Muscle of arm (tissue), 14 donors: Measurements from ENCODE around the gene TAF11L3. TPM values are rescaled to one million over a fixed set of nuclear protein-coding genes. Genes with fewer than 3 reads are reported as not detected.
"Not testable (repeated sequence)": the region's sequence is repeated elsewhere in the genome, so short reads cannot be mapped to it uniquely, and the experiment has no call there.

Experiments used
- DNase-seq: peaks from one replicate; pipeline ENCODE4 v3.0.0-alpha.2; 2013
- long read RNA-seq, 11 donors: transcript quantifications; one replicate each; lab custom pipeline, GENCODE V29; 2026
- polyA plus RNA-seq, 12 donors: library from polyadenylated mRNA; unstranded; fragments of 120-200 nt; gene quantifications; one replicate each; pipeline ENCODE4 v1.2.1, GENCODE V29; 2013; ENCODE audit not compliant: insufficient read length in 12 of 12

The TAF11L3 gene
- not detected for polyA plus RNA-seq
- long read RNA-seq, donor 1: 0 reads
- long read RNA-seq, donor 2: 0 reads
- long read RNA-seq, donor 3: 0 reads
- long read RNA-seq, donor 4: 0 reads
- long read RNA-seq, donor 5: 0 reads
- long read RNA-seq, donor 6: 0 reads
- long read RNA-seq, donor 7: 0 reads
- long read RNA-seq, donor 8: 0 reads
- long read RNA-seq, donor 9: 0 reads
- long read RNA-seq, donor 10: 0 reads
- long read RNA-seq, donor 11: 0 reads

DNA sequence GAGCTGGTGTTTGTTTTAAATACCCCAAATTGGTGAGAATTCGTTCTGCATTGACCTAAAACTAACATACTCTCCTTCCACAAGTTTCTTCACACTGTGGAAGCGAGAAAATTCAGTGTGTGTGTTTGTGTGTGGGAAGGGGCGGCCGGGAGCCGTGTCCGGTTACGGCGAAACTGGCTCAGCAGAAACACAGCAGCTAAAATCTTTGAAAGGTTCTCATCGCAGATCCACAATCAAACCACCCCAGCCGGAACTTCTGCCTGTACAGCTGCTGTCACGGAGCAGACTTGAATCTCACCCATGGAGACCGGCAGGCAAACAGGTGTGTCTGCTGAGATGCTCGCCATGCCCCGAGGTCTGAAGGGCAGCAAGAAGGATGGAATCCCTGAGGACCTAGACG, at the start of gene TAF11L3:
TSS of gene TAF11L3 (plus strand) at position 301 of the 400 bp plus-strand sequence.
- DNase-seq: not testable (repeated sequence)

DNA sequence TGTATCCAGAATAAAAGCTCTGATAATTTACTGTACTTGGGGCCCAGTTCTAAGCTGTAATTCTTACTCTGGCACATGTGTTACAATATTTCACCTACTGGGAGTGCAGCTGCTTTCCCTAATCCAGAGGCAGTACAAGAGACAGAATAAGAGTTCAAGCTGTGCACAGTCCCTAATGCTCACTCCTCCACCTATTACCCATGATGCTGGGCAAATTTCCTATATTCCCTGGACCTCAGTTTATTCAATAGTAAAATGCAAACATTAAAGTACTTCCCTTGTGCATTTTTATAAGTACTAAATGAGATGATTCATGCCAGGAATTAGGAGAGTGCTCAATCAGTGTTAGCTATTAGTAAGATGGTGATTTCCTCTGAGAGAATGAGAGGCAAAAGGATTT, 48.1 kb upstream of the TAF11L3 start:
- DNase-seq: no peak

DNA sequence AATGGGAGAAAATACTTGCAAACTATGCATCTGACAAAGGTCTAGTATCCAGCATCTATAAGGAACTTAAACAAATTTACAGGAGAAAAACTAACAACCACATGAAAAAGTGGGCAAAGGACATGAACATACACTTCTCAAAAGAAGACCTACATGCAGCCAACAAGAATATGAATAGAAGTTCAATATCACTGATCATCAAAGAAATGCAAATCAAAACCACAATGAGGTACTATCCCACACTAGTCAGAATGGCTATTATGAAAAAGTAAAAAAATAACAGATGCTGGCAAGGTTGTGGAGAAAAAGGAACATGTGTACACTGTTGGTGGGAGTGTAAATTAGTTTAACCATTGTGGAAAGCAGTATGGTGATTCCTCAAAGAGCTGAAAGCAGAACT, 43.1 kb upstream of the TAF11L3 start:
- DNase-seq: not testable (repeated sequence)

DNA sequence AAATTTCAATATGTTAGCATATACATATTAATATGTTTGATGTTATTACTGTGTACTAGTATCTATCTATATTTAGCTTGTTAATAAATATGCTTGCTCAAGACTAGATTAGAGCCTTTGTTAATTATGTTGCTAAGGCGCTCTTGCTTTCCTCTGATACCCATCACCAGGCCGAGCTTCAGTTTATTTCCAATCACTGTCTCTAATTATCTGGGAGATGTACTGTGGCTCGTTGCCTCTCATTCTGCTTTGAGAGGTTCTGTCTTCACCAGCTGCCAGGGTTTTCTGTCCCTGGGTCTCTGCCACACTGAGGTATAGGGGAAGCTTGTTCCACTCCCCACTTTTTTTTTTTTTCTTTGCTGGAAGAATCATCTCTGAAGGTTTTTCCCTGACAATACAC, 41.1 kb upstream of the TAF11L3 start:
- no peak for DNase-seq

DNA sequence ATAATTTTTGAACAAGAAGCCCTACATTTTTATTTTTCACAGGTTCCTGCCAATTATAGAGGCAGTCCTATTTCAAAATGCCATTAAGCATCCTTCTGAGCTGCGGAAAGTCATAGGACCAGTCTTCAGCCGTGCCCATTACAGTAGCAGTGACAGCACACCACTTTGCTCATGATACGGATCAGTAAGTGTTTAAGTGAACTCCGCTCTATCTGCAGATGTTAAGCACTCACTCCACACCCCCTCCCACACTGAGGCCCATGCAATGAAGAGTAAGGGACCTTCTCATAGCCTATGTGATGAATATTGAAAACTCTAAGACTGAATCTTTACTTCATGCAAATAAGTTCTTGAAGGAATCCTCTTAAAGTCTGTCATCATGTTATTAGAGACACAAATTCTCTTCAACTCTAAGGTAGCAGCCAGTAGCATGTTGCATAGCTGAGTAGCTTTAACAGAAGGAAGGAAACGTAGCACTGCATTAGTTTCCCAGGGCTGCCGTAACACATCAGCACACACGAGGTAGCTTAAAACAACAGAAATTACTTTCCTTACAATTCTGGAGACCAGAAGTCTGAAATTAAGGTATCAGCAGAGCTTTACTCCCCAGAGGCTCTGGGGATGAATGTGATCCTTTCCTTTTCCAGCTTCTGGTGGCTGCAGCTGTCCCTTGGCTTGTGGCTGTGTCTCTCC, 40.4 kb upstream of the TAF11L3 start:
- no peak for DNase-seq

DNA sequence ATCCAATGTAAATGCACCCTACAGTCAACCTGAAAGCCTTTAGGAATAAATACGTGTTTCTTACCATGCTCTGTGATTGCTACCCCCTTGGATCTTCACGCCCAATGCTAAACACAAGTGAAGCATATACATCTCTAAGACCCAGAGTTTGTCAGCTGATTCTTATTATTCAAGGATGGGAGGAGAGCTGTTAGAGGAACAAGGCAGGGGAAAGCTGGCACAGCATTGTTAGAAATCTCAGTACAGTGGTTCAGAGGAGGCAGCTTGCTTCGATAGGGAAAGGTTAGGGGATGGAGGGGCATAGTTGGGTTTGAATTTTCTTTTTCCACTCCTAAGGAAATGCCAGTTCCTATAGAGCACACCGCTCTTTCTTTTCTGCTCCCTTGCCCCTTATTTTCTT, 36.8 kb upstream of the TAF11L3 start:
- no peak for DNase-seq

DNA sequence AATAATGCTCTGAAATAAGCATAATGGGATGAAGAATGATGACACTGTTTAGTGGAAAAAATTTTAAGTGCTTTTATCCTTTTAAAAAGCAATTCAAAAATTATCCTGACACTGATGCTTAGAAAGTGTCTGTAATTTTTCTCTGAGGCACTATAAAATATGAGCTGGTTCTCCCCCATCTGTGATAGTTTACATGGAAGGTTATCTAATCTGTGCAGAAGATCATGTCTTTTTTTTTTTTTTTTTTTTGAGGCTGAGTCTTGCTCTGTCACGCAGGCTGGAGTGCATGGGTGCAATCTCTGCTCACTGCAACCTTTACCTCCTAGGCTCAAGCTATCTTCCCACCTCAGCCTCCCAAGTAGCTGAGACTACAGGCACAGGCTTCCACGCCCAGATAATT, 35.4 kb upstream of the TAF11L3 start:
- no peak for DNase-seq

DNA sequence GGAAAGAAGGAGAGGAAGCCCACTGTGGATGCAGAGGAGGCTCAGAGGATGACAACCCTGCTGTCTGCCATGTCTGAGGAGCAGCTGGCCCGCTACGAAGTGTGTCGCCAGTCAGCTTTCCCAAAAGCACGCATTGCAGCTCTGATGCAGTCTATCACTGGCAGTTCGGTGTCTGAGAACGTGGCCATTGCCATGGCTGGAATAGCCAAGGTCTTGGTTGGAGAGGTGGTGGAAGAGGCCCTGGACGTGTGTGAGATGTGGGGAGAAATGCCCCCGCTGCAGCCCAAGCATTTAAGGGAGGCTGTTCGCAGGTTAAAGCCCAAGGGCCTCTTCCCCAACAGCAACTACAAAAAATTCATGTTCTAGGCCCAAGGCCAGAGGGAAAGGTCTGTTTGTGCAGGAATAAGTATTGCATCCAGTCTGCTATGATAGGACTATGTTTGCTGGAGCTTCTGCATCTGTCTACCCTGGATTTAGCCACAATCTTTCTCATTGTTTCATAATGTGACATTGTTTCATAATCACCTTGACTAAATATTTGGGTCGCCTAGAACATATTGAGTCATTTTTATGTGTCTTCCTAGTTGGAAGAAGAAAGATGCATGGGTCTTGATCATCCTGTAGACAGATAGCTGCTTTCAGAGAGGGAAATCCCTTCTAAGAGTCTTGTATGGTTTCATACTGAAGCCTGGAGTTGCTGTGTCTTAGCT, 31.5 kb upstream of the TAF11L3 start:
- not testable (repeated sequence) for DNase-seq

DNA sequence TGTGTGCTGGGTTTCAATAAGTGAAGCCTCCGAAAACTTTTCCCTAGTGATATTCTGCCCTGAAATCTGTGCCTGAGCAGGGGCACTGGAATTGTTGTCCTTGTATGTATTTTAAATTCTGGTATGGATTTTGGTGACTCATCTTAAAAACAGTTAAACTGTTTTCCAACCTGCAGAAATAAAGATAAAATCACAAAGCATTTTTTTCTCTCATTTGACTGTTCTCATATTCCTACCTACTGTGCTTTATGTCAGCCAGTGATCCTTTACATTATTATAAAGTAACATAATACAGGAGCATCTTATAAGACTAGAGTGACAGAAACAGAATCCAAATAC, 31.0 kb upstream of the TAF11L3 start:
- no peak for DNase-seq

DNA sequence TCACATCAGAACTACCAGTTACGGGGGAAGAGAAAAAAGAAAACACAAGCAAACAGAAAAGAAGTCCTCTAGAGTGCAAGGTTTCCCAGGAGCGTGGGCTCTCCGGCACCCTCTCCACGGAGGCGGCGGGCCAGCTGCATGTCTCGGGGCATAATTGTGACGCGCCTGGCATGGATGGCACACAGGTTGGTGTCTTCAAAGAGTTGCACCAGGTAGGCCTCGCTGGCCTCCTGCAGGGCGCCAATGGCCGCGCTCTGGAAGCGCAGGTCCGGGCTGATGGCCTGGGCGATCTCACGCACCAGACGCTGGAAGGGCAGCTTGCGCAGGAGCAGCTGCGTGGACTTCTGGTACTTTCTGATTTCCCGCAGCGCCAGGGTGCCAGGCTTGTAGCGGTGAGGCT, 26.9 kb upstream of the TAF11L3 start:
- DNase-seq: not testable (repeated sequence)

DNA sequence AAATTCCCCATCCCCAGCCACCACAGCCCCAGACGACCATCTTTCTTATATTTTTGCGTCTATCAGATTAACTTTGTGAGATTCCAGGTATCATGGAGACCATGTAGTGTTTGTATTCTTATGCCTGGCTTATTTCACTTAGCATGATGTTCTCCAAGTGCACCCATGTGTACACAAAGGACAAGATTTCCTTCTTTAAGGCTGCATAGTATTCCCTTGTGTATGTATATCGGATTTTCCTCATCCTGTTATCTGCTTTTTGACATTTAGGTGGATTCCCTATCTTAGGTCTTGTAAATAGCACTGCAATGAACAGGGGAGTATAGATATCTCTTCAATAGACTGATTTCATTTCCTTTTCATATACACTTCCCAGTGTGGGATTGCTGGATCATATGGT, 25.4 kb upstream of the TAF11L3 start:
- DNase-seq: no peak

DNA sequence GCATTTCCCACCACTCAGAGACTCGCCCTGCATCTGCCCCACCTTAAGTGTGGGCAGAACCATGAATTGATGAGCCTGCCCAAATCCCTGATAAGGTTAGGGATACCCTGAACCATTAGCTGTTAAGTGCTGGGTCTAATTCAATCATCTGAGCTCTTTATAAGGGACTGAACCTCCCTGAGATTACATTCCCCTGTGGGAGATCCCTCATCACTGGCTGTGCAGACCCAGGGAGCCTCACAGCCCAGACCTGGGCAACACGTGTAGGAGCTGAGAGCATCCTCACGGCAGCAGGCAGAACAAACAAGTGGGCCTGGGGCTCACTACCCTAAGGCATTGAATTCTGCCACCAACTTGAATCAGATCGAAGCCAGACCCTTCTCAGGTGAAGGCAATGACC, 20.7 kb upstream of the TAF11L3 start:
- DNase-seq: no peak

DNA sequence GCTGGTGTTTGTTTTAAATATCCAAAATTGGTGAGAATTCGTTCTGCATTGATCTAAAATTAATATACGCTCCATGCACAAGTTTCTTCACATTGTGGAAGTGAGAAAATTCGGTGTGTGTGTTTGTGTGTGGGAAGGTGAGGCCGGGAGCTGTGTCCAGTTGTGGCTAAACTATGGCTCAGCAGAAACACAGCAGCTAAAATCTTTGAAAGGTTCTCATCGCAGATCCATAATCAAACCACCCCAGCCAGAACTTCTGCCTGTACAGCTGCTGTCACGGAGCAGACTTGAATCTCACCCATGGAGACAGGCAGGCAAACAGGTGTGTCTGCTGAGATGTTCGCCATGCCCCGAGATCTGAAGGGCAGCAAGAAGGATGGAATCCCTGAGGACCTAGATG, 20.2 kb upstream of the TAF11L3 start, which contains the start of gene TAF11L2:
TSS of gene TAF11L2 (plus strand) at position 301 of the 400 bp plus-strand sequence.
- not testable (repeated sequence) for DNase-seq

DNA sequence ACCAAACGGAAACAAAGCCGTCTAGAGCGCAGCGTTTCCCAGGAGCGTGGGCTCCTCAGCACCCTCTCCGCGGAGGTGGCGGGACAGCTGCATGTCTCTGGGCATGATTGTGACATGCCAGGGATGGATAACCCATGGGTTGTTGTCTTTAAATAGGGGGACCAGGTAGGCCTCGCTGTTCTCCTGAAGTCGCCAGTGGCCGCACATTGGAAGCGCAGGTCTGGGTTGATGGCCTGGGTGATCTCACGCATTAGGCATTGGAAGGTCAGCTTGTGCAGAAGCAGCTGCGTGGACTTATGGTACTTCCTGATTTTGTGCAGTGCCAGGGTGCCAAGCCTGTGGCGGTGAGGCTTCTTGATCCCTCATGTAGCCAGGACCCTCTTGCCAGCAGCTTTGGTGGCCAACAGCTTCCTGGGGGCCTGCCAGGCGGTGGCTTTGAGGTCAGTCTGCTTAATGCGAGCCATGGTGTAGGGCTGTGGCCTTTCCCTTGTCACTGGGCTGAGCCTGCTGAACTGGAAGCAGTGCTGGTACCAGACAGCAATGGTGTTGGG, 6.3 kb upstream of the TAF11L3 start:
- DNase-seq: no peak

DNA sequence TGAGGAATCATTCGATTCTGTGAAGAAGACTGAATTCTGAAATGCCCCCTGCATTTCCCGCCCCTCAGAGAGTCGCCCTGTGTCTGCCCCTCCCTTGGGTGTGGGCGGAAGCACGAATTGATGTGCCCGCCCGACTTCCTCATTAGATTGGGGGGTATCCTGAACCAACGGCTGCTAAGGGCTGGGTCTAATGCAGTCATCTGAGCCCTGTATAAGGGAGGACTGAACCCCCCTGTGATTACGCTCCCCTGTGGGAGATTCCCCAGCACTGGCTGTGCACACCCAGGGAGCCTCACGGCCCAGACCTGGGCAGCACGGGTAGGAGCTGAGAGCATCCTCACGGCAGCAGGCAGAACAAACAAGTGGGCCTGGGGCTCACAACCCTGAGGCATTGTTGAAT, 641 bp upstream of the TAF11L3 start:
- not testable (repeated sequence) for DNase-seq

DNA sequence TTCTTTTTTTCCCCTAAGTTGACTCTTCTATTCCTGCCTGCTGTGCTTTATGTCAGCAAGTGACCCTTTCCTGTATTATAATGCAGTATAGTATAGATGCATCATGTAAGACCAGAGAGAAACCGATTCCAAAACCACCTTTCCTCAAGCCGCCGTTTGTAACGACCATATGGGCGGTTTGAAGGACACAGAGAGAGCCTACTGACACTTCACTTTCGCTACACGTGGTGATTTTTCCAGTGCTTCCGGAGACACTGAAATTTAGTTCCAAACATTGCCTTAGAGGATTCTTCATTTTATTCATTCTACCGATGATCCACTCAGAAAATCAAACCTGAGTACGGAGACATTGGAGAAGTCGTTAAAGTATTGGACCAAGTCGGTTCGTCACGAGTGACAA, 1.3 kb downstream of the TAF11L3 start:
- not testable (repeated sequence) for DNase-seq

DNA sequence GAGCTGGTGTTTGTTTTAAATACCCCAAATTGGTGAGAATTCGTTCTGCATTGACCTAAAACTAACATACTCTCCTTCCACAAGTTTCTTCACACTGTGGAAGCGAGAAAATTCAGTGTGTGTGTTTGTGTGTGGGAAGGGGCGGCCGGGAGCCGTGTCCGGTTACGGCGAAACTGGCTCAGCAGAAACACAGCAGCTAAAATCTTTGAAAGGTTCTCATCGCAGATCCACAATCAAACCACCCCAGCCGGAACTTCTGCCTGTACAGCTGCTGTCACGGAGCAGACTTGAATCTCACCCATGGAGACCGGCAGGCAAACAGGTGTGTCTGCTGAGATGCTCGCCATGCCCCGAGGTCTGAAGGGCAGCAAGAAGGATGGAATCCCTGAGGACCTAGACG, 3.3 kb downstream of the TAF11L3 start, which contains the start of gene TAF11L4:
TSS of gene TAF11L4 (plus strand) at position 301 of the 400 bp plus-strand sequence.
- not testable (repeated sequence) for DNase-seq

DNA sequence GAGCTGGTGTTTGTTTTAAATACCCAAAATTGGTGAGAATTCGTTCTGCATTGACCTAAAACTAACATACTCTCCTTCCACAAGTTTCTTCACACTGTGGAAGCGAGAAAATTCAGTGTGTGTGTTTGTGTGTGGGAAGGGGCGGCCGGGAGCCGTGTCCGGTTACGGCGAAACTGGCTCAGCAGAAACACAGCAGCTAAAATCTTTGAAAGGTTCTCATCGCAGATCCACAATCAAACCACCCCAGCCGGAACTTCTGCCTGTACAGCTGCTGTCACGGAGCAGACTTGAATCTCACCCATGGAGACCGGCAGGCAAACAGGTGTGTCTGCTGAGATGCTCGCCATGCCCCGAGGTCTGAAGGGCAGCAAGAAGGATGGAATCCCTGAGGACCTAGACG, 6.8 kb downstream of the TAF11L3 start, which contains the start of gene TAF11L5:
TSS of gene TAF11L5 (plus strand) at position 301 of the 400 bp plus-strand sequence.
- not testable (repeated sequence) for DNase-seq

DNA sequence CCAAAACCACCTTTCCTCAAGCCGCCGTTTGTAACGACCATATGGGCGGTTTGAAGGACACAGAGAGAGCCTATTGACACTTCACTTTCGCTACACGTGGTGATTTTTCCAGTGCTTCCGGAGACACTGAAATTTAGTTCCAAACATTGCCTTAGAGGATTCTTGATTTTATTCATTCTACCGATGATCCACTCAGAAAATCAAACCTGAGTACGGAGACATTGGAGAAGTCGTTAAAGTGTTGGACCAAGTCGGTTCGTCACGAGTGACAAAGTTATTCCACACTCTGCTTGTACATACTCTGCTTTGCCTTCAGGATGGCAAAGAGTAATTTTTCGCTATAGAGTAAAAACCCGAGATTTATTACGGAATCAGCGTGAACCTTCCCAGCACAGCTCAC, 8.3 kb downstream of the TAF11L3 start:
- not testable (repeated sequence) for DNase-seq

DNA sequence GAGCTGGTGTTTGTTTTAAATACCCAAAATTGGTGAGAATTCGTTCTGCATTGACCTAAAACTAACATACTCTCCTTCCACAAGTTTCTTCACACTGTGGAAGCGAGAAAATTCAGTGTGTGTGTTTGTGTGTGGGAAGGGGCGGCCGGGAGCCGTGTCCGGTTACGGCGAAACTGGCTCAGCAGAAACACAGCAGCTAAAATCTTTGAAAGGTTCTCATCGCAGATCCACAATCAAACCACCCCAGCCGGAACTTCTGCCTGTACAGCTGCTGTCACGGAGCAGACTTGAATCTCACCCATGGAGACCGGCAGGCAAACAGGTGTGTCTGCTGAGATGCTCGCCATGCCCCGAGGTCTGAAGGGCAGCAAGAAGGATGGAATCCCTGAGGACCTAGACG, 10.2 kb downstream of the TAF11L3 start, which contains the start of gene TAF11L6:
TSS of gene TAF11L6 (plus strand) at position 301 of the 400 bp plus-strand sequence.
- not testable (repeated sequence) for DNase-seq
